ENCODE data around the gene MUC2. TPM values are rescaled to one million over a fixed set of nuclear protein-coding genes. Genes with fewer than 3 reads are reported as not detected.

The MUC2 gene
- total RNA-seq, 4 donors from 2014 or later, result 269 to 910 (median 671) TPM

DNA sequence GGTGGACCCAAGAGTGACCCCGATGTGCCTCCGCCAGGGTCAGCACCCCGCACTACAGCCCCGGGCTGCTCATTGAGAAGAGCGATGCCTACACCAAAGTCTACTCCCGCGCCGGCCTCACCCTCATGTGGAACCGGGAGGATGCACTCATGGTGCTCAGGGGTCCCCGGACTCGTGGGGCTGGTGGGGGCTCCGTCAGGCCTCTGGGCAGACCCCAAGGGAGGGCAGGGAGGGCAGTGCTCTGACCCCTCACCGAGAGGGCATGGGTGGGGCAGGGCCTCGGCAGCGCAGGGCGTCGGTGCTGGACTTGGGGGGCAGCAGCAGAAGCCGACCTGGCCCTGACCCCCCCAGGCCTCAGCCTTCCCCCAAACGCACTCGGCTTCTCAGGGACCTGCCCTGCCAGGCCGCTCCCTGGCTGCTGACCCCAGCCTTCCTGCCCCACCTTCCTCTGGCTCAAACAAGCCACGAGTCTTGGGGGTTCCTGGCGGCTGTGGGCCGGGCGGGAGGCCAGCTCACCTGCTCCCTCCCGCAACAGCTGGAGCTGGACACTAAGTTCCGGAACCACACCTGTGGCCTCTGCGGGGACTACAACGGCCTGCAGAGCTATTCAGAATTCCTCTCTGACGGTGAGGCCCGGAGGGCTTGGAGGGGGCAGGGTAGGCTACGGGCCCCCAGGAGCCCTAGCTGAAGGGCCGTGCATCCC, 2.9 kb downstream of the MUC2 start:
- peaks cover 8% of the 10 kb centered on the region for H3K27me3 ChIP-seq
- H3K4me1 ChIP-seq, result peaks cover 11 to 19% (median 17%) of the 10 kb centered on the region in 4 donors
- H3K27ac ChIP-seq, result peak overlapping the region in 3 of 4 donors; percentile 3 to 44 (median 28)
- no peaks in the 10 kb centered on the region for H3K9me3 ChIP-seq
- in situ Hi-C loops (cut with MboI; ENCODE audit: low pct_ligation_motif_present in 1 of 4, low pct_unique_long_range_greater_than_20kb in 1 of 4, low sequenced_read_pairs in 3 of 4) (no loop called here), intact Hi-C loops (cut with DNase I; ENCODE audit: low total_unique reads) (no loop called here)
- H3K4me3 ChIP-seq, result peak overlapping the region in 3 of 4 donors; percentile 8 to 32 (median 29)
- H3K36me3 ChIP-seq, result no peaks in the 10 kb centered on the region
- no peak for TF ChIP-seq POLR2A (IDR thresholded peaks at IDR 0.05)
- no peak for TF ChIP-seq EP300 (IDR thresholded peaks at IDR 0.05; ENCODE audit: low read depth)
- TF ChIP-seq POLR2AphosphoS5 (IDR thresholded peaks at IDR 0.05), result no peak
- TF ChIP-seq, protein P1, sequence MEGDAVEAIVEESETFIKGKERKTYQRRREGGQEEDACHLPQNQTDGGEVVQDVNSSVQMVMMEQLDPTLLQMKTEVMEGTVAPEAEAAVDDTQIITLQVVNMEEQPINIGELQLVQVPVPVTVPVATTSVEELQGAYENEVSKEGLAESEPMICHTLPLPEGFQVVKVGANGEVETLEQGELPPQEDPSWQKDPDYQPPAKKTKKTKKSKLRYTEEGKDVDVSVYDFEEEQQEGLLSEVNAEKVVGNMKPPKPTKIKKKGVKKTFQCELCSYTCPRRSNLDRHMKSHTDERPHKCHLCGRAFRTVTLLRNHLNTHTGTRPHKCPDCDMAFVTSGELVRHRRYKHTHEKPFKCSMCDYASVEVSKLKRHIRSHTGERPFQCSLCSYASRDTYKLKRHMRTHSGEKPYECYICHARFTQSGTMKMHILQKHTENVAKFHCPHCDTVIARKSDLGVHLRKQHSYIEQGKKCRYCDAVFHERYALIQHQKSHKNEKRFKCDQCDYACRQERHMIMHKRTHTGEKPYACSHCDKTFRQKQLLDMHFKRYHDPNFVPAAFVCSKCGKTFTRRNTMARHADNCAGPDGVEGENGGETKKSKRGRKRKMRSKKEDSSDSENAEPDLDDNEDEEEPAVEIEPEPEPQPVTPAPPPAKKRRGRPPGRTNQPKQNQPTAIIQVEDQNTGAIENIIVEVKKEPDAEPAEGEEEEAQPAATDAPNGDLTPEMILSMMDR (IDR thresholded peaks at IDR 0.05), result no peak
- no peak for DNase-seq
- 57% methylated on average over 31 of the region's 33 CpGs; no CpG with 5 or more reads in 1 of the 2 donors for WGBS, 2 donors (ENCODE audit: low coverage in 1 of 2)

DNA sequence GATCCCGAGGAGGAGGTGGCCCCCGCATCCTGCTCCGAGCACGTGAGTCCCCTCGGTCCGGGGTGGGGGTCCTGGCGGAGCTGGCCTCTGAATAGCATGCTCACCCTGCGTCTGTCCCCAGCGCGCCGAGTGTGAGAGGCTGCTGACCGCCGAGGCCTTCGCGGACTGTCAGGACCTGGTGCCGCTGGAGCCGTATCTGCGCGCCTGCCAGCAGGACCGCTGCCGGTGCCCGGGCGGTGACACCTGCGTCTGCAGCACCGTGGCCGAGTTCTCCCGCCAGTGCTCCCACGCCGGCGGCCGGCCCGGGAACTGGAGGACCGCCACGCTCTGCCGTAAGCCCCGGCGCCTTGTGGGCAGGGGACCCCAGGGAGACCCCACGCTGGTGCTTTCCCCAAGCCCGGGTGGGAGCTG, 3.5 kb downstream of the MUC2 start:
- Histone ChIP-seq H3K4me1 (peaks cover 5 to 13% (median 13%) of the 10 kb centered on the region in 4 donors), H3K9me3 (no peaks in the 10 kb centered on the region), H3K27me3 (peaks cover 8% of the 10 kb centered on the region), H3K27ac (peak overlapping the region in 2 of 4 donors; percentile 3 to 44), H3K4me3 (peak overlapping the region in 3 of 4 donors; percentile 8 to 32 (median 29)), H3K36me3 (no peaks in the 10 kb centered on the region)
- in situ Hi-C loops (cut with MboI; ENCODE audit: low pct_ligation_motif_present in 1 of 4, low pct_unique_long_range_greater_than_20kb in 1 of 4, low sequenced_read_pairs in 3 of 4), result no loop called here
- WGBS, 2 donors (ENCODE audit: low coverage in 1 of 2), result 88% methylated on average over 20 of the region's 39 CpGs; no CpG with 5 or more reads in 1 of the 2 donors
- no peak for DNase-seq
- intact Hi-C loops (cut with DNase I; ENCODE audit: low total_unique reads), result no loop called here
- TF ChIP-seq, protein P1 (IDR thresholded peaks at IDR 0.05), result no peak
- TF ChIP-seq POLR2AphosphoS5 (IDR thresholded peaks at IDR 0.05), result peak in 1 of 3 donors; percentile 29
- TF ChIP-seq POLR2A (IDR thresholded peaks at IDR 0.05), result no peak
- no peak for TF ChIP-seq EP300 (IDR thresholded peaks at IDR 0.05; ENCODE audit: low read depth)

DNA sequence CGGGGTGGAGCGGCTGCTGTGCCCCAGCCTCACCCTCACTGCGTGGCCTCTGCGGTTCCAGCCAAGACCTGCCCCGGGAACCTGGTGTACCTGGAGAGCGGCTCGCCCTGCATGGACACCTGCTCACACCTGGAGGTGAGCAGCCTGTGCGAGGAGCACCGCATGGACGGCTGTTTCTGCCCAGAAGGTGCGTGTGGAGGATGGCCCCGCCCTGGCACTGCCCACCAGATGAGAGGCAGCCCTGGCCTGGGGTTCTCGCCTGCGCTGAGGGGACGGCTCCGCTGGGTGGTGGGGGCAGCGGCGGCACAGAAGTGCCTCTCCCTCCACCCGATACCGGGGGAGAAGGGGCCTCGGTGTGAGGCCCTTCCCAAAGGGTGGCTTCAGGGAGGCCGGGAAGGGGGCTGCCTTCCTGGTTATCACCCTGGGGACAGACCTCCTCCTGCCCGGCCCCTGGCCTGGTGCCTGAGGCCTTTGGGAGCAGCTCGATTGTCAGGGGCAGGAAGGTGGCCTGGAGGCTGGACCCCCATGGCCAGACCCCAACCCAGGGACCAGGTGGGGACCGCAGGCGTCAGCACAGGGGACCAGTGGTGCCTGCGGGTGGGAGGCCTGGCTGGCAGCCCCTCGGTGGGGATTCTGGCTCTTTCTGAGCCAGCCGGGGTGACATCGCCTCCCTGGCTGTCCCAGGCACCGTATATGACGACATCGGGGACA, 7.1 kb downstream of the MUC2 start:
- Histone ChIP-seq H3K36me3 (no peaks in the 10 kb centered on the region), H3K4me3 (no peak overlapping the region), H3K27ac (no peak overlapping the region), H3K4me1 (no peaks in the 10 kb centered on the region), H3K27me3 (peaks cover 10% of the 10 kb centered on the region), H3K9me3 (no peaks in the 10 kb centered on the region)
- intact Hi-C loops (cut with DNase I; ENCODE audit: low total_unique reads), result no loop called here
- TF ChIP-seq POLR2AphosphoS5 (IDR thresholded peaks at IDR 0.05) (peak in 1 of 3 donors; percentile 13), POLR2A (IDR thresholded peaks at IDR 0.05) (peak; percentile 16), EP300 (IDR thresholded peaks at IDR 0.05; ENCODE audit: low read depth) (no peak)
- TF ChIP-seq, protein P1 (IDR thresholded peaks at IDR 0.05), result no peak
- in situ Hi-C loops (cut with MboI; ENCODE audit: low pct_ligation_motif_present in 1 of 4, low pct_unique_long_range_greater_than_20kb in 1 of 4, low sequenced_read_pairs in 3 of 4), result no loop called here
- WGBS, 2 donors (ENCODE audit: low coverage in 1 of 2), result 74% methylated on average over 16 of the region's 33 CpGs; no CpG with 5 or more reads in 1 of the 2 donors
- no peak for DNase-seq

DNA sequence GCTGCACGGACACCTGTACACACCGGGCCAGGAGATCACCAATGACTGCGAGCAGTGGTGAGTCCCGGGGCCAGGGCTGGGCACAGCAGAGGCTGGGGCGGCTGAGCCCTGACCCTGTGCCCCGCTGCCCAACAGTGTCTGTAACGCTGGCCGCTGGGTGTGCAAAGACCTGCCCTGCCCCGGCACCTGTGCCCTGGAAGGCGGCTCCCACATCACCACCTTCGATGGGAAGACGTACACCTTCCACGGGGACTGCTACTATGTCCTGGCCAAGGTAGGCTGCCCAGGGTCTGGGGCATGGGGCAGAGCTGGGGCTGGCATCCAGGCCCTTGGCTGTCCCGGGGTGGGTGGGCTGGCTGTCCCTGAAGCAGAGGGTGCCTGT, 7.7 kb downstream of the MUC2 start:
- Histone ChIP-seq H3K9me3 (no peaks in the 10 kb centered on the region), H3K27me3 (peaks cover 8% of the 10 kb centered on the region), H3K36me3 (no peaks in the 10 kb centered on the region), H3K27ac (no peak overlapping the region), H3K4me3 (no peak overlapping the region), H3K4me1 (no peaks in the 10 kb centered on the region)
- DNase-seq, result no peak
- in situ Hi-C loops (cut with MboI; ENCODE audit: low pct_ligation_motif_present in 1 of 4, low pct_unique_long_range_greater_than_20kb in 1 of 4, low sequenced_read_pairs in 3 of 4), result no loop called here
- 83% methylated on average over 4 of the region's 14 CpGs; no CpG with 5 or more reads in 1 of the 2 donors for WGBS, 2 donors (ENCODE audit: low coverage in 1 of 2)
- intact Hi-C loops (cut with DNase I; ENCODE audit: low total_unique reads), result no loop called here
- no peak for TF ChIP-seq EP300 (IDR thresholded peaks at IDR 0.05; ENCODE audit: low read depth)
- TF ChIP-seq POLR2A (IDR thresholded peaks at IDR 0.05), result no peak
- TF ChIP-seq, protein P1 (IDR thresholded peaks at IDR 0.05), result no peak
- no peak for TF ChIP-seq POLR2AphosphoS5 (IDR thresholded peaks at IDR 0.05)
